ENCODE results near the gene HSD3B2.

GRCh38 chr1:119430486-119430885 lies 15.5 kb downstream of the HSD3B2 start:
- no peak for TF ChIP-seq BRCA1 (IDR thresholded peaks at IDR 0.05; ENCODE audit: low read depth, low read length)
- TF ChIP-seq, protein P1, sequence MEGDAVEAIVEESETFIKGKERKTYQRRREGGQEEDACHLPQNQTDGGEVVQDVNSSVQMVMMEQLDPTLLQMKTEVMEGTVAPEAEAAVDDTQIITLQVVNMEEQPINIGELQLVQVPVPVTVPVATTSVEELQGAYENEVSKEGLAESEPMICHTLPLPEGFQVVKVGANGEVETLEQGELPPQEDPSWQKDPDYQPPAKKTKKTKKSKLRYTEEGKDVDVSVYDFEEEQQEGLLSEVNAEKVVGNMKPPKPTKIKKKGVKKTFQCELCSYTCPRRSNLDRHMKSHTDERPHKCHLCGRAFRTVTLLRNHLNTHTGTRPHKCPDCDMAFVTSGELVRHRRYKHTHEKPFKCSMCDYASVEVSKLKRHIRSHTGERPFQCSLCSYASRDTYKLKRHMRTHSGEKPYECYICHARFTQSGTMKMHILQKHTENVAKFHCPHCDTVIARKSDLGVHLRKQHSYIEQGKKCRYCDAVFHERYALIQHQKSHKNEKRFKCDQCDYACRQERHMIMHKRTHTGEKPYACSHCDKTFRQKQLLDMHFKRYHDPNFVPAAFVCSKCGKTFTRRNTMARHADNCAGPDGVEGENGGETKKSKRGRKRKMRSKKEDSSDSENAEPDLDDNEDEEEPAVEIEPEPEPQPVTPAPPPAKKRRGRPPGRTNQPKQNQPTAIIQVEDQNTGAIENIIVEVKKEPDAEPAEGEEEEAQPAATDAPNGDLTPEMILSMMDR (IDR thresholded peaks at IDR 0.05; ENCODE audit: control extremely low read depth in 1 of 3, insufficient read depth in 1 of 3, low read depth in 1 of 3, low read length in 3 of 3), result no peak
- TF ChIP-seq JUN (IDR thresholded peaks at IDR 0.05; ENCODE audit: low read depth, low read length), result no peak
- TF ChIP-seq MAX (IDR thresholded peaks at IDR 0.05), result no peak
- TF ChIP-seq EZH2 (IDR thresholded peaks at IDR 0.05; ENCODE audit: low read depth, low read length, severe bottlenecking), result no peak
- TF ChIP-seq POLR2A (IDR thresholded peaks at IDR 0.05; ENCODE audit: control extremely low read depth in 1 of 2, low read depth in 2 of 2, low read length in 2 of 2), result no peak
- no peak for TF ChIP-seq YY1 (IDR thresholded peaks at IDR 0.05; ENCODE audit: low read depth, low read length)
- TF ChIP-seq ATF3 (IDR thresholded peaks at IDR 0.05; ENCODE audit: insufficient read depth, low read depth, low read length), result no peak
- TF ChIP-seq CREB1 (IDR thresholded peaks at IDR 0.05), result no peak
- TF ChIP-seq EGR1 (IDR thresholded peaks at IDR 0.05; ENCODE audit: borderline replicate concordance, low read depth, low read length), result no peak

Measured in H1 (cell line).